Neutrophil (primary cell): ENCODE measurements around the gene HERPUD1.

ENCODE experiments used
- H3K27ac ChIP-seq: fragments of 200-600 bp; sonication (generic); 2 replicates; pipeline ENCODE4 v1.5.1; 2016; ENCODE audit warnings: mild to moderate bottlenecking, moderate library complexity
- H3K27me3 ChIP-seq: fragments of 200-600 bp; sonication (generic); 2 replicates; pipeline ENCODE4 v1.6.0; 2016; ENCODE audit warnings: mild to moderate bottlenecking
- H3K36me3 ChIP-seq: fragments of 200-600 bp; sonication (generic); 2 replicates; pipeline ENCODE4 v1.5.1; 2017
- H3K4me1 ChIP-seq, 2 experiments: fragments of 200-600 bp in 1 of 2; sonication (generic) in 1 of 2; 1 replicate in 1 of 2; 2 replicates in 1 of 2; pipeline versions ENCODE4 v1.5.1 to v1.6.1; 2013 to 2016; ENCODE audit warnings: low read depth in 1 of 2, low read length in 1 of 2, mild to moderate bottlenecking in 1 of 2, moderate library complexity in 1 of 2; ENCODE audit not compliant: control insufficient read depth in 1 of 2, insufficient read depth in 1 of 2
- H3K4me3 ChIP-seq, 2 experiments: fragments of 200-600 bp in 1 of 2; sonication (generic) in 1 of 2; 1 replicate in 1 of 2; 2 replicates in 1 of 2; pipeline ENCODE4 v1.5.1; 2013 to 2016; ENCODE audit warnings: low read depth in 1 of 2, low read length in 1 of 2, mild to moderate bottlenecking in 1 of 2, moderate library complexity in 1 of 2
- H3K9me3 ChIP-seq: fragments of 200-600 bp; sonication (generic); 2 replicates; pipeline ENCODE4 v1.5.1; 2016
- TF ChIP-seq, protein P1 (sequence below): fragments of 200-600 bp; sonication (generic); IDR thresholded peaks from 2 replicates; pipeline ENCODE4 v1.5.1; 2016; ENCODE audit warnings: antibody characterized with exemption

HERPUD1 gene

DNA sequence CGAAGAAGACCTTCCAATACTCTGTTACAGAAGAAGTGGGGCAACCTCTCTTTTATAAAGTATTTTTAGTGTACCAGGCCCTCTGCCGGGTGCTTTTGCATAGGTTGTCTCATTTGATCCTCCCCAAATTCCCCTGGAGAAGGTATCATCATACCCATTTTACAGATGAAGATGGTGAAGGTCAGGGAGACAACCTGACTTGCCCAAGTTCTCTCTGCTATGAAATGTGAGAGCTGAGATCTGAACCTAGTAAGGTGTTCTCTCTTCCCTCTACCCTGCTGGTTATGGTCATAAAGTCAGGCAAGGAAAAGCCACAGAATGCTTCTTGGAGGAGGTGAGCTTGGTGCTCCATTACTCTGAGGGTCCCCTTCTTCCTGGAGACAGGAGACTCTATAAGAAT lies 28.1 kb upstream of the HERPUD1 start:
- peaks cover 19% of the 10 kb centered on the region for H3K27me3 ChIP-seq
- H3K9me3 ChIP-seq: no peaks in the 10 kb centered on the region
- H3K4me3 ChIP-seq: no peak overlapping the region
- TF ChIP-seq, protein P1, sequence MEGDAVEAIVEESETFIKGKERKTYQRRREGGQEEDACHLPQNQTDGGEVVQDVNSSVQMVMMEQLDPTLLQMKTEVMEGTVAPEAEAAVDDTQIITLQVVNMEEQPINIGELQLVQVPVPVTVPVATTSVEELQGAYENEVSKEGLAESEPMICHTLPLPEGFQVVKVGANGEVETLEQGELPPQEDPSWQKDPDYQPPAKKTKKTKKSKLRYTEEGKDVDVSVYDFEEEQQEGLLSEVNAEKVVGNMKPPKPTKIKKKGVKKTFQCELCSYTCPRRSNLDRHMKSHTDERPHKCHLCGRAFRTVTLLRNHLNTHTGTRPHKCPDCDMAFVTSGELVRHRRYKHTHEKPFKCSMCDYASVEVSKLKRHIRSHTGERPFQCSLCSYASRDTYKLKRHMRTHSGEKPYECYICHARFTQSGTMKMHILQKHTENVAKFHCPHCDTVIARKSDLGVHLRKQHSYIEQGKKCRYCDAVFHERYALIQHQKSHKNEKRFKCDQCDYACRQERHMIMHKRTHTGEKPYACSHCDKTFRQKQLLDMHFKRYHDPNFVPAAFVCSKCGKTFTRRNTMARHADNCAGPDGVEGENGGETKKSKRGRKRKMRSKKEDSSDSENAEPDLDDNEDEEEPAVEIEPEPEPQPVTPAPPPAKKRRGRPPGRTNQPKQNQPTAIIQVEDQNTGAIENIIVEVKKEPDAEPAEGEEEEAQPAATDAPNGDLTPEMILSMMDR: no peak
- no peak overlapping the region for H3K27ac ChIP-seq
- H3K4me1 ChIP-seq: no peaks in the 10 kb centered on the region
- H3K36me3 ChIP-seq: no peaks in the 10 kb centered on the region

DNA sequence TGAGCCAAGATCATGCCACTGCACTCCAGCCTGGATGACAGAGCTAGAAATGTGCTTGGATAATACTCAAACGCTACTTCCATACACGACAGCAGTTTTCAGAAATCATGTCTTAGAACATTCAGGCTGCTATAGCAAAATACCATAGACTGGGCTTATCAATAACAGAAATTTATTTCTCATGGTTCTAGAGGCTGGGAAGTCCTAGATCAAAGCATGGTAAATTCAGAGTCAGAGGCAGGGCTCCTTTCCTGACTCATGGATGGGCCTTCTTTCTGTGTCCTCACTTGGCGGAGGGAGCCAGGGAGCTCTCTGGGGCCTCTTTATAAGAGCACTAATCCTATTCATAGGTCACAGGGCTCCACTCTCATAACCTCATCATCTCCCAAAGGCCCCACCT lies 24.5 kb upstream of the HERPUD1 start:
- H3K9me3 ChIP-seq: no peaks in the 10 kb centered on the region
- peaks cover 26 to 28% of the 10 kb centered on the region in 2 experiments for H3K4me1 ChIP-seq
- H3K4me3 ChIP-seq: no peak overlapping the region
- no peak overlapping the region for H3K27ac ChIP-seq
- no peaks in the 10 kb centered on the region for H3K36me3 ChIP-seq
- TF ChIP-seq, protein P1: no peak
- H3K27me3 ChIP-seq: no peaks in the 10 kb centered on the region

DNA sequence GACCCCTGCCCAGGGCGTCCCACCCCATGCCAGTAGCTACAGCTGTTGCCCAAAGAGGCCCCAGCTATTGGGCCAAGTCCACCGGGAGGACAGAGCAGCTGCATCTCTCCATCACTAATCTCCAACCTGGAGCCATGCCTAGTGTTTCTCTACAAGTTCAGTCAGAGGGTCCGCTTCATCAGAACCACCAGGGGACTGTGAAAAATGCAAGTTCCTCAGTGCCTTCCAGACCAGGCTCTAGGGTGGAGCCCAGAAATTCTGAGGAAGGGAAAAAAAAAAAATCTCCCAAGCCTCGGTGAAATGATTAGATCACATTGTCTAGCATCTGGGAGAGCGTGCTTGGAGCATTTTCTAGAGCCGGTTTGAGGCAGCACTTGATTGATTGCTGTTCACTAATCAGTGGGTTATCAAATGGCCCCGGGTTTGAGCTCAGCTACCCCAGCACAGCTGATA lies 22.4 kb upstream of the HERPUD1 start:
- Histone ChIP-seq H3K9me3 (no peaks in the 10 kb centered on the region), H3K27me3 (no peaks in the 10 kb centered on the region), H3K27ac (peak overlapping the region; percentile 84), H3K36me3 (no peaks in the 10 kb centered on the region), H3K4me1 (peaks cover 28 to 34% of the 10 kb centered on the region in 2 experiments), H3K4me3 (no peak overlapping the region)
- TF ChIP-seq, protein P1: no peak

DNA sequence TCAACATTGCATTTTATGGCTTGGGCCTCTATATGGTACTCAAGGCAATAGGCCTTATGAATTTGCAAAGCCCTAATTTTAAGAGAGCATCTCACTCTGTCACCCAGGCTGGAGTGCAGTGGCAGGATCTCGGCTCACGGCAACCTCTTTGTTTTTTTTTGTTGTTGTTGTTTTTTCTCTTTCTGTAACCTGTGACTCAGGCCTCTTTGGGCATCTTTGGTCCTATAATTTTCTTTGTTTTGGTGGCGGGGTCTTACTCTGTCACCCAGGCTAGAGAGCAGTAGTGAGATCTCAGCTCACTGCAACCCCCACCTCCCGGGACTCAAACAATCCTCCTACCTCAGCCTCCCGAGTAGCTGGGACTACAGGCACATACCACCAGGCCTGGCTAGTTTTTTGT lies 21.8 kb upstream of the HERPUD1 start:
- Histone ChIP-seq H3K36me3 (no peaks in the 10 kb centered on the region), H3K9me3 (no peaks in the 10 kb centered on the region), H3K27ac (peak overlapping the region; percentile 84), H3K4me3 (peak overlapping the region in 1 of 2 experiments; percentile 42), H3K27me3 (no peaks in the 10 kb centered on the region), H3K4me1 (peaks cover 28 to 34% of the 10 kb centered on the region in 2 experiments)
- TF ChIP-seq, protein P1: no peak

DNA sequence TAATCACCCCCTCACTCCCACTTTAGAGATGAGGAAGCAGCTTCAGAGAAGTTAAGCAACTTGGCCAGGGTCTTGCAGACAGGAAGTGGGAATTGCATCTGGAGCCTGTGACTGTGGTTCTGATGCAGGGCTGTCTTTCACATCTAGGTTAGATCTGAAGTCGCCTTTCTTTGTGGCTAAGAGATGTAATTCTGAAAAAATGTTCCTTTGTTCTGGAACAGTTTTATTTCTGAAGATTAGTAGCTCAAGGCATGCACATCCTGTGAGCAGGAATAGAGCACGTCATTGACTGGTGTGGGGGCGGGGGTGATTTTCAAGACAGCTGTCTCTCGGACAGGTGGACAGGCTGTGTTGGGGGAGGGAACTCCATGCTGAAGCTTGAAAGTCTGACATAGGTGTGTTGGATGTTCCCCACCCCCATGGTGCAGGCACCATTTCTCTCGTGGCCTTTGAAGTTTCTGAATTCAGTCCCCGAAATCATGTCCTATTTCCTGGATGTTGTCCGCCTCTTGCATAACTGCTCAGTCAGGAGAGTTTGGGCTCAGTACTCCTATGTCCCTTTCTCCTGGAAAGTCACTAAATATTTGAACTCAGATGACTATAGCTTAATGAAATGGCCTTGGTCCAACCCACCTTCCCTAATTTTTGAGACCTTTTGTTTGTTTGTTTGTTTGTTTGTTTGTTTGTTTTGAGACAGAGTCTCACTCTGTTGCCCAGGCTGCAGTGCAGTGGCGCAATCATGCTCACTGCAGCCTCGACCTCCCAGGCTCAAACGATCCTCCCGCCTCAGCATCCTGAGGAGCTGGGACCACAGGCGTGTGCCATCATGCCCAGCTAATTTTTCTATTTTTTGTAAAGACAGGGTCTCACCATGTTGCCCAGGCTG lies 21.0 kb upstream of the HERPUD1 start:
- peak overlapping the region; percentile 84 for H3K27ac ChIP-seq
- TF ChIP-seq, protein P1: no peak
- H3K4me1 ChIP-seq: peaks cover 28 to 34% of the 10 kb centered on the region in 2 experiments
- H3K27me3 ChIP-seq: no peaks in the 10 kb centered on the region
- H3K36me3 ChIP-seq: no peaks in the 10 kb centered on the region
- peak overlapping the region in 1 of 2 experiments; percentile 42 for H3K4me3 ChIP-seq
- H3K9me3 ChIP-seq: no peaks in the 10 kb centered on the region
